ENCODE results near the gene DLGAP1.
"Not testable (repeated sequence)": the region's sequence is repeated elsewhere in the genome, so short reads cannot be mapped to it uniquely, and the experiment has no call there.

DLGAP1 gene

DNA sequence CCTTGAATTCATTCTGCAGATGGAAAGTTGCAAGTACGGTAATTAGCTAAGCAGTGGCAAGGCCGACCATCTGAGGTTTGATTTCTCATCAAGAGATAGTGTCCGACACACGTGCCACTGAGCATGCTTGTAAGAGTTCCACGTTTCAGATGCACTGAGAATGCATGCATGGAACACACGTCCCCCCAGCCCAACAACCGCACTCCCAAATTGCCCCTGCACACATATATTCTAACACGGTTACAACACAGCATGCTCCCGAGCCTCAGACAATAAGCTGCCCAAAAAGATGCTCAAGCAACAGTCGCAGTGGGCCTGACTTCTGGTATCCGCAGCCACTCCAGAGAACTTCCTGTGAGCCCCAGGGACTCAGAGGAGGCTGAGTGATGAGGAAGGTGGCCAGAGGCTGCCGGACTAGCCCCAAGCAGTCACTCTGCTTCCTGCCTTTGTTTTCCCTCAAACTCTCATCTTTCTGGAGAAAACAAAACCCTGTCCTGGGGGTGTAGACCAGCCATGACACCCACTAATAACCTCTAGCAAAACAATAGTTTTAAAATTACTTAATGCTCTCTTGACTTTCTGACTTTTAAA lies 801.2 kb downstream of the DLGAP1 start:
- no peak for DNase-seq (ENCODE audit: low spot score)
- Histone ChIP-seq H3K4me3 (no peak overlapping the region), H3K27ac (peak overlapping the region in 1 of 2 donors; percentile 23)
- TF ChIP-seq, protein P1, sequence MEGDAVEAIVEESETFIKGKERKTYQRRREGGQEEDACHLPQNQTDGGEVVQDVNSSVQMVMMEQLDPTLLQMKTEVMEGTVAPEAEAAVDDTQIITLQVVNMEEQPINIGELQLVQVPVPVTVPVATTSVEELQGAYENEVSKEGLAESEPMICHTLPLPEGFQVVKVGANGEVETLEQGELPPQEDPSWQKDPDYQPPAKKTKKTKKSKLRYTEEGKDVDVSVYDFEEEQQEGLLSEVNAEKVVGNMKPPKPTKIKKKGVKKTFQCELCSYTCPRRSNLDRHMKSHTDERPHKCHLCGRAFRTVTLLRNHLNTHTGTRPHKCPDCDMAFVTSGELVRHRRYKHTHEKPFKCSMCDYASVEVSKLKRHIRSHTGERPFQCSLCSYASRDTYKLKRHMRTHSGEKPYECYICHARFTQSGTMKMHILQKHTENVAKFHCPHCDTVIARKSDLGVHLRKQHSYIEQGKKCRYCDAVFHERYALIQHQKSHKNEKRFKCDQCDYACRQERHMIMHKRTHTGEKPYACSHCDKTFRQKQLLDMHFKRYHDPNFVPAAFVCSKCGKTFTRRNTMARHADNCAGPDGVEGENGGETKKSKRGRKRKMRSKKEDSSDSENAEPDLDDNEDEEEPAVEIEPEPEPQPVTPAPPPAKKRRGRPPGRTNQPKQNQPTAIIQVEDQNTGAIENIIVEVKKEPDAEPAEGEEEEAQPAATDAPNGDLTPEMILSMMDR (IDR thresholded peaks at IDR 0.05), result no peak

DNA sequence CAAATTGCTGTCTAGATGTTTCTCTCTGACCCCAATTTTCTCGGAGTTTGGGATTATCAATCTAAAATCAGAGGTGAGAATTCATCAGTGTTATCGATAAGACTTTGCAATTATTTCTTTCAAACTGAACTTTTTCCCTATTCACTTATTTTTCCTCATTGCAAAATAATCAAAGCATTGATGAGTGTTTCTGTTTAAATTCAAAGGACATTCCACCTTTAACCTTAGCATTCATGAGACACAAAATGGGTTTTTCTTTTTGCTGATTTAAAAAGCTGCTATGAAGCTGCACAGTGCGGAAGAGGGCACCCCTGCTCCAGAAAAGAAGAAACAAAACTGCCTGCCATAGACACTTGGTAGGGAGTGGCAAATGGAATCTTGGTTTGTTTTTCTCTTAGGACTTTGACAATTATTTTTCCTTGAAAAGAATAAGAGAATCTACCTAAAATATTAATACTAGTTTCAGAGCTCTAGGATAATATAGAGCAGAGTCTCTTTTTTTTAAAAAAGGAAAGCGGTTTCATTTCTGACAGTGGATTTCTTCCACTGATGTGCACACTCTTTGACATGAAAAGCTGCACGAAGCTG lies 801.8 kb downstream of the DLGAP1 start:
- H3K27ac ChIP-seq, result peak overlapping the region; percentile 51 to 83
- TF ChIP-seq, protein P1 (IDR thresholded peaks at IDR 0.05), result no peak
- DNase-seq (ENCODE audit: low spot score), result no peak
- H3K4me3 ChIP-seq, result no peak overlapping the region

DNA sequence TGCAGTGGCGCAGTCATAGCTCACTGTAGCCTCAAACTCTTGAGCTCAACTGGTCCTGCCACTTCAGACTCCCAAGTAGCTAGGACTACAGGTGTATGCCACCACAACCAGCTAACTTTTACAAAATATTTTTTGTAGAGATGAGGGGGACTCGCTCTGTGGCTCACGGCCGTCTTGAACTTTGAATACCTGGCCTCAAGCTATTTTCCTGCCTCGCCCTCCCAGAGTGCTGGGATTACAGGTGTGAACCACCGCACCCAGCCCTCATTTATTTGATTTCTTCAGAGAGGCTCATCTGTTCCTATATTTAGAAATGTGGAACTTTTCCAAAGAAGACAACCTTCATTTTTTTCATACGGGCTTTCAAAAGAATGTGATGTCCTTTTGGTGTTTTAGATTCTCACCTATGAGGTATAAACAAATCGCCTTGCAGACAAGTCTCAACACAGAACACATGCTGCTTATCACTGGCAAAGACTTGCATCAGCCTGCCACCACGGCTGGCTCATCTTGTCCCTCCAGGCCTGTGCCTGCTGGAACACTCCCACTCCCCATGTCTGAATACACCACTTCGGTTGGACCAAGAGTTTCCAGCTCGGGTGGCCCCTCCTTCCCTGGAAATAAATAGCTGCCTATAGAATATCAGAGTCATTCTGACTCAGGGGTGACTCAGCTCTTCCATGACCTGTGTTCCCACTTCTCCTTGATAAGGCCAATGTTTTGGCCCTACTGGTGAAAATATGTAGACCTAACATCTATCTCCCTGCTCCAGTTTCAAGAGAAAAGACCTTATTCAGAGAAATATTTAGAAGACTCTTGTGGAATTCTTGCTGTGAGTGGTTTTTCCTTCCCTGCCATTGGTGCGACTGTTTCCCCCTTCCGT lies 802.5 kb downstream of the DLGAP1 start:
- TF ChIP-seq, protein P1 (IDR thresholded peaks at IDR 0.05), result no peak
- Histone ChIP-seq H3K4me3 (no peak overlapping the region), H3K27ac (peak overlapping the region; percentile 51 to 83)
- peak; percentile 89 for DNase-seq (ENCODE audit: low spot score)

DNA sequence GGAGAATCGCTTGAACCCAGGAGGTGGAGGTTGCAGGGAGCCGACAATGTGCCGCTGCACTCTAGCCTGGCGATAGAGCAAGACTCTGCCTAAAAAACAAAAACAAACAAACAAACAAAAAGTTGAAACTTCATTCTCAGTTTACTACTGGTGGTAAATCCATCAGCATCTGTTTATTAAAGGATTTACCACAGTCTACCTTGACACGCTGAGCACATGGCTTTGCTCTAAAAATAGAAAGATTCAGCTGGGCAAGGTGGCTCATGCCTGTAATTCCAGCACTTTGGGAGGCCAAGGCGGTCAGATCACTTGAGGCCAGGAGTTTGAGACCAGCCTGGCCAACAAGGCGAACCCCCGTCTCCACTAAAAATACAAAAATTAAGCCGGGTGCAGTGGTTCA lies 803.8 kb downstream of the DLGAP1 start:
- no peak overlapping the region for H3K27ac ChIP-seq
- no peak for DNase-seq (ENCODE audit: low spot score)

DNA sequence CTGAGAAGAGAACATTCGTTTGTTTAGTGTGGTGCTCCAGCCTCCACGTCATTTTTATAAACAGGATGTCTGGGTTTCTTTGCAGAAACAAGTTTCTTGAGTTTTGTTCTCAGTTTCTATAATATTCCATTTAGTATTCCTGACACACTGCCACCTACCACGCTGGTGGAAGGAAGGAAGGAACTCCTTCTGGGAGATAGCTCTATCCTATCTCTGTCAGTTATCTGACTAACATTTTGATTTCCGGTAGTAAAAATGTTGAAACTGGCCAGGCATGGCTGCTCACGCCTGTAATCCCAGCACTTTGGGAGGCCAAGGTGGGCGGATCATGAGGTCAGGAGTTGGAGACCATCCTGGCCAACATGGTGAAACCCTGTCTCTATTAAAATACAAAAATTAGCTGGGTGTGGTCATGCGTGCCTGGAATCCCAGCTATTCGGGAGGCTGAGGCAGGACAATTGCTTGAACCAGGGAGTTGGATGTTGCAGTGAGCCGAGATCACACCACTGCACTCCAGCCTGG lies 804.5 kb downstream of the DLGAP1 start:
- not testable (repeated sequence) for DNase-seq (ENCODE audit: low spot score); H3K4me3 ChIP-seq
- peak overlapping the region in 1 of 2 donors; percentile 37 for H3K27ac ChIP-seq

More for the DNA sequence above, 803.8 kb downstream of the DLGAP1 start:
- TF ChIP-seq, protein P1 (IDR thresholded peaks at IDR 0.05), result no peak
- no peak overlapping the region for H3K4me3 ChIP-seq

DNA sequence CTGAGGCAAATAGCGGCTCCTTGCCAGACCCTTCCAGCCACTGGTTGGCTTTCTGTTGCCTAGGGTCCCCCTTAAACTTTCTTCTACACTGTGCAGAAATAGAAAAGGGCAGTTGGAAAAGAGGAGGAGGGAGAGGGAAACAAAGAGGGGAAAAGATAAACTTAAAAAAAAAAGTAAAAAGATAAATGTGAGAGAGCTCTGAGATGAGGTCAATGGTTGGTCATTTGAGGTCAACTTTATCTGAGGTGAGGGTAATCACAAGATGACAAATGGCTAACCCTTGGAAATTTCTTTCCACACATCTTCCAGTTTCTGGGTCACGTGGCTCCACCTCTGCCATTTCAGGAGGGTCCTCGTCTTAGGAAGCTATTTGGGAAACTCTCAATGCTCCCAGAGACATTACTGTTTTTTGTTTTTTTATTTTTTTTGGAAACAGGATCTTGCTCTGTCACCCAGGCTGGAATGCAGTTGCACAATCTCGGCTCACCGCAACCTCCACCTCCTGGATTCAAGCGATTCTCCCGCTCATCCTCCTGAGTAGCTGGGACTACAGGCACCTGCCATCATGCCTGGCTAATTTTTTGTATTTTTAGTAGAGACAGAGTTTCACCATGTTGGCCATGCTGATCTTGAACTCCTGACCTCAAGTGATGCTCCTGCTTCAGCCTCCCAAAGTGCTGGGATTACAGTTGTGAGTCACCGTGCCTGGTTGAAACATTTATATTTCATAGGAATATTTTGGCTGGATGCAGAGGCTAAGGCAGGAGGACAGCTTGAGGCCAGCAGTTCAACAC lies 805.3 kb downstream of the DLGAP1 start:
- Histone ChIP-seq H3K4me3 (no peak overlapping the region), H3K27ac (peak overlapping the region in 1 of 2 donors; percentile 26)
- TF ChIP-seq, protein P1 (IDR thresholded peaks at IDR 0.05), result no peak
- DNase-seq (ENCODE audit: low spot score), result no peak
